K562 (cell line): Measurements from ENCODE around the gene ST6GAL1. TPM values are rescaled to one million over a fixed set of nuclear protein-coding genes. Genes with fewer than 3 reads are reported as not detected.

Experiments used
- ARHGAP35 ChIP-seq: fragments of 450-650 bp; IDR thresholded peaks from 2 replicates; pipeline ENCODE4 v1.6.1; 2018; ENCODE audit not compliant: partially characterized antibody
- CBFA2T3 ChIP-seq: fragments of 450-650 bp; IDR thresholded peaks from 2 replicates; pipeline ENCODE4 v1.6.1; 2017
- CHD1 ChIP-seq: fragments of 200-600 bp; sonication (generic); IDR thresholded peaks from one replicate; pipeline ENCODE4 v1.6.1; 2012; ENCODE audit warnings: mild to moderate bottlenecking, moderate library complexity, low read length, inconsistent platforms
- ETV5 ChIP-seq: sonication (generic); formaldehyde crosslinking; IDR thresholded peaks from 2 replicates; pipeline ENCODE4 v1.4.0; 2020; ENCODE audit warnings: low read depth, mild to moderate bottlenecking, missing genetic modification reagents
- FUS ChIP-seq: fragments of 200-400 bp; formaldehyde crosslinking; optimal IDR thresholded peaks from 2 replicates; pipeline ENCODE3; 2017; ENCODE audit warnings: low read depth, low read length
- HDAC1 ChIP-seq, 2 experiments: fragments of 450-650 bp; IDR thresholded peaks; 2 replicates each; pipeline ENCODE4 v1.6.1; 2016 to 2017; ENCODE audit warnings: inconsistent platforms in 1 of 2, mild to moderate bottlenecking in 1 of 2, moderate library complexity in 1 of 2
- HDAC3 ChIP-seq: fragments of 450-650 bp; IDR thresholded peaks from 2 replicates; pipeline ENCODE4 v1.6.1; 2018; ENCODE audit warnings: borderline replicate concordance, mild to moderate bottlenecking, moderate library complexity; ENCODE audit not compliant: partially characterized antibody
- HMGN3 ChIP-seq: IDR thresholded peaks from 2 replicates; pipeline ENCODE4 v1.6.1; 2011; ENCODE audit warnings: borderline replicate concordance, low read depth, mild to moderate bottlenecking, mixed read lengths, low read length; ENCODE audit not compliant: insufficient read length; ENCODE audit errors: extremely low read depth
- MAFG ChIP-seq: fragments of 450-650 bp; conservative IDR thresholded peaks from 2 replicates; pipeline ENCODE4 v1.6.1; 2016; ENCODE audit warnings: missing genetic modification characterization, missing compliant biosample characterization
- MTF1 ChIP-seq: fragments of 250-450 bp; sonication (Bioruptor Pico); IDR thresholded peaks from 2 replicates; pipeline ENCODE4 v1.9.0; 2021; ENCODE audit warnings: moderate library complexity, mild to moderate bottlenecking, inconsistent platforms, borderline replicate concordance
- SMARCC2 ChIP-seq: fragments of 450-650 bp; IDR thresholded peaks from 2 replicates; pipeline ENCODE4 v1.6.1; 2017; ENCODE audit warnings: antibody characterized with exemption, moderate library complexity, mild to moderate bottlenecking, low read depth
- WHSC1 ChIP-seq: IDR thresholded peaks from one replicate; pipeline ENCODE4 v1.6.1; 2012; ENCODE audit warnings: low read length, control low read depth, inconsistent platforms
- ZEB2 ChIP-seq: fragments of 450-650 bp; IDR thresholded peaks from 2 replicates; pipeline ENCODE4 v1.6.1; 2016
- polyA plus RNA-seq, 8 experiments: library from polyadenylated mRNA; depleted of rRNA in 4 of 8; stranded (reverse) in 5 of 8; unstranded in 3 of 8; fragments of >200 nt; fragmentation: Nextera tagmentation in 2 of 8; fragmentation: Illumina TruSeq in 1 of 8; extraction: Ambion mirVana in 2 of 8; extraction: Trizol in 1 of 8; gene quantifications; 2 replicates each; pipeline versions ENCODE4 v1.2.1 to v1.2.3, GENCODE V29; 2011 to 2014; ENCODE audit warnings: inconsistent platforms in 1 of 8, missing spikeins in 1 of 8
- total RNA-seq, 7 experiments: library from RNA; depleted of rRNA in 6 of 7; stranded (reverse); fragments of >200 nt in 6 of 7; fragmentation: Illumina TruSeq in 2 of 7; extraction: Trizol in 2 of 7; gene quantifications; 2 replicates each; pipeline versions ENCODE4 v1.2.1 to v1.2.3, GENCODE V29; 2011 to 2021; ENCODE audit warnings: low replicate concordance in 1 of 7
- TF ChIP-seq, protein P1 (sequence below): sonication (generic); formaldehyde crosslinking; IDR thresholded peaks from 2 replicates; pipeline ENCODE4 v1.8.0; 2022; ENCODE audit warnings: missing genetic modification reagents, mild to moderate bottlenecking, moderate library complexity, borderline replicate concordance
- TF ChIP-seq, protein P2 (sequence below): fragments of 150-350 bp; IDR thresholded peaks from 2 replicates; pipeline ENCODE4 v1.6.1; 2014; ENCODE audit warnings: low read depth, mild to moderate bottlenecking, low read length, borderline replicate concordance
- TF ChIP-seq, protein P3 (sequence below): fragments of 450-650 bp; IDR thresholded peaks from 2 replicates; pipeline ENCODE4 v1.6.1; 2017; ENCODE audit warnings: antibody characterized with exemption, mild to moderate bottlenecking
- TF ChIP-seq, protein P4 (sequence below), 2 experiments: IDR thresholded peaks; 2 replicates each; pipeline ENCODE4 v1.6.1; 2011; ENCODE audit warnings: borderline replicate concordance in 1 of 2, control low read depth in 1 of 2, low read depth in 1 of 2, low read length in 1 of 2, mild to moderate bottlenecking in 1 of 2, mixed read lengths in 1 of 2, moderate library complexity in 1 of 2; ENCODE audit not compliant: insufficient read depth in 1 of 2, insufficient read length in 1 of 2, poor library complexity in 1 of 2, severe bottlenecking in 1 of 2; ENCODE audit errors: extremely low read depth in 1 of 2

The ST6GAL1 gene
- total and polyA plus RNA-seq, 9 of the 15 experiments (the other 6 are each of a cell fraction or from before 2014, with no cell fraction given), result 31.9 to 145 (median 71.0) TPM

DNA sequence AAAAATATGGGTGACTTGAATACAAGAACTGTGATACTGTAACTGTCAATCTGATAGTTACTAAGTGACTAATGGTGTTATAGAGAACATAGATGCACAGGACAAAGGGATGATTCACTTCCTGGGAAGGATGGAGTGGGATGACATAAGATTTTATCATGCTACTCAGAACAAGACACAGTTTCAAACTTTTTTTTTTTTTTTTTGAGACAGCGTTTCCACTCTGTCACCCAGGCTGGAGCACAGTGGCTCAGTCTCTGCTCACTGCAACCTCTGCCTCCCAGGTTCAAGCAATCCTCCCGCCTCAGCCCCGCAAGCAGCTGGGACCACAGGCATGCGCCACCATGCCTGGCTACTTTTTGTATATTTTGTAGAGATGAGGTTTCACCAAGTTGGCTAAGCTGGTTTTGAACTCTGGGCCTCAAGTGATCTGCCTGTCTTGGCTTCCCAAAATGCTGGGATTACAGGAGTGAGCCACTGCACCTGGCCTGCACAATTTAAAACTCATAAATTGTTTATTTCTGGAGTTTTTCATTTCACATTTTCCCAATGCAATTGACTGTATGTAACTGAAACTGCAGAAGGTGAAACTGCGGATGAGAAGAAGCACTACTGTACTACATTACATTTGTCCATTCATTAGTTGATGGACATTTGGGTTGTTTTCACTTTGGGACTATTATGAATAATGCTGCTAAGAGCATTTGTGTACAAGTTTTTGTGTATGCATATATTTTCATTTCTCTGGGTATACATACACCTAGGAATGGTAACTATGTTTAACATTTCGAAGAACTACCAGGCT, 47.2 kb upstream of the ST6GAL1 start (continued):
- TF ChIP-seq, protein P1, sequence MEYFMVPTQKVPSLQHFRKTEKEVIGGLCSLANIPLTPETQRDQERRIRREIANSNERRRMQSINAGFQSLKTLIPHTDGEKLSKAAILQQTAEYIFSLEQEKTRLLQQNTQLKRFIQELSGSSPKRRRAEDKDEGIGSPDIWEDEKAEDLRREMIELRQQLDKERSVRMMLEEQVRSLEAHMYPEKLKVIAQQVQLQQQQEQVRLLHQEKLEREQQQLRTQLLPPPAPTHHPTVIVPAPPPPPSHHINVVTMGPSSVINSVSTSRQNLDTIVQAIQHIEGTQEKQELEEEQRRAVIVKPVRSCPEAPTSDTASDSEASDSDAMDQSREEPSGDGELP, result peak; percentile 70
- no peak for TF ChIP-seq HMGN3
- TF ChIP-seq, protein P2, sequence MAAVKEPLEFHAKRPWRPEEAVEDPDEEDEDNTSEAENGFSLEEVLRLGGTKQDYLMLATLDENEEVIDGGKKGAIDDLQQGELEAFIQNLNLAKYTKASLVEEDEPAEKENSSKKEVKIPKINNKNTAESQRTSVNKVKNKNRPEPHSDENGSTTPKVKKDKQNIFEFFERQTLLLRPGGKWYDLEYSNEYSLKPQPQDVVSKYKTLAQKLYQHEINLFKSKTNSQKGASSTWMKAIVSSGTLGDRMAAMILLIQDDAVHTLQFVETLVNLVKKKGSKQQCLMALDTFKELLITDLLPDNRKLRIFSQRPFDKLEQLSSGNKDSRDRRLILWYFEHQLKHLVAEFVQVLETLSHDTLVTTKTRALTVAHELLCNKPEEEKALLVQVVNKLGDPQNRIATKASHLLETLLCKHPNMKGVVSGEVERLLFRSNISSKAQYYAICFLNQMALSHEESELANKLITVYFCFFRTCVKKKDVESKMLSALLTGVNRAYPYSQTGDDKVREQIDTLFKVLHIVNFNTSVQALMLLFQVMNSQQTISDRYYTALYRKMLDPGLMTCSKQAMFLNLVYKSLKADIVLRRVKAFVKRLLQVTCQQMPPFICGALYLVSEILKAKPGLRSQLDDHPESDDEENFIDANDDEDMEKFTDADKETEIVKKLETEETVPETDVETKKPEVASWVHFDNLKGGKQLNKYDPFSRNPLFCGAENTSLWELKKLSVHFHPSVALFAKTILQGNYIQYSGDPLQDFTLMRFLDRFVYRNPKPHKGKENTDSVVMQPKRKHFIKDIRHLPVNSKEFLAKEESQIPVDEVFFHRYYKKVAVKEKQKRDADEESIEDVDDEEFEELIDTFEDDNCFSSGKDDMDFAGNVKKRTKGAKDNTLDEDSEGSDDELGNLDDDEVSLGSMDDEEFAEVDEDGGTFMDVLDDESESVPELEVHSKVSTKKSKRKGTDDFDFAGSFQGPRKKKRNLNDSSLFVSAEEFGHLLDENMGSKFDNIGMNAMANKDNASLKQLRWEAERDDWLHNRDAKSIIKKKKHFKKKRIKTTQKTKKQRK, result no peak
- no peak for TF ChIP-seq WHSC1
- peak; percentile 55; the same call in 1 of the 2 replicates for TF ChIP-seq SMARCC2
- TF ChIP-seq HDAC3, result peak; percentile 19
- TF ChIP-seq FUS, result no peak
- TF ChIP-seq MAFG (tag), result peak; percentile 52
- TF ChIP-seq, protein P3, sequence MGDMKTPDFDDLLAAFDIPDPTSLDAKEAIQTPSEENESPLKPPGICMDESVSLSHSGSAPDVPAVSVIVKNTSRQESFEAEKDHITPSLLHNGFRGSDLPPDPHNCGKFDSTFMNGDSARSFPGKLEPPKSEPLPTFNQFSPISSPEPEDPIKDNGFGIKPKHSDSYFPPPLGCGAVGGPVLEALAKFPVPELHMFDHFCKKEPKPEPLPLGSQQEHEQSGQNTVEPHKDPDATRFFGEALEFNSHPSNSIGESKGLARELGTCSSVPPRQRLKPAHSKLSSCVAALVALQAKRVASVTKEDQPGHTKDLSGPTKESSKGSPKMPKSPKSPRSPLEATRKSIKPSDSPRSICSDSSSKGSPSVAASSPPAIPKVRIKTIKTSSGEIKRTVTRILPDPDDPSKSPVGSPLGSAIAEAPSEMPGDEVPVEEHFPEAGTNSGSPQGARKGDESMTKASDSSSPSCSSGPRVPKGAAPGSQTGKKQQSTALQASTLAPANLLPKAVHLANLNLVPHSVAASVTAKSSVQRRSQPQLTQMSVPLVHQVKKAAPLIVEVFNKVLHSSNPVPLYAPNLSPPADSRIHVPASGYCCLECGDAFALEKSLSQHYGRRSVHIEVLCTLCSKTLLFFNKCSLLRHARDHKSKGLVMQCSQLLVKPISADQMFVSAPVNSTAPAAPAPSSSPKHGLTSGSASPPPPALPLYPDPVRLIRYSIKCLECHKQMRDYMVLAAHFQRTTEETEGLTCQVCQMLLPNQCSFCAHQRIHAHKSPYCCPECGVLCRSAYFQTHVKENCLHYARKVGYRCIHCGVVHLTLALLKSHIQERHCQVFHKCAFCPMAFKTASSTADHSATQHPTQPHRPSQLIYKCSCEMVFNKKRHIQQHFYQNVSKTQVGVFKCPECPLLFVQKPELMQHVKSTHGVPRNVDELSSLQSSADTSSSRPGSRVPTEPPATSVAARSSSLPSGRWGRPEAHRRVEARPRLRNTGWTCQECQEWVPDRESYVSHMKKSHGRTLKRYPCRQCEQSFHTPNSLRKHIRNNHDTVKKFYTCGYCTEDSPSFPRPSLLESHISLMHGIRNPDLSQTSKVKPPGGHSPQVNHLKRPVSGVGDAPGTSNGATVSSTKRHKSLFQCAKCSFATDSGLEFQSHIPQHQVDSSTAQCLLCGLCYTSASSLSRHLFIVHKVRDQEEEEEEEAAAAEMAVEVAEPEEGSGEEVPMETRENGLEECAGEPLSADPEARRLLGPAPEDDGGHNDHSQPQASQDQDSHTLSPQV, result peak; percentile 75
- TF ChIP-seq ETV5 (CRISPR knock-in tag), result peak; percentile 62; the same call in 1 of the 2 replicates
- TF ChIP-seq HDAC1 (IDR thresholded peaks at IDR 0.05), result peak in 1 of 2 experiments; percentile 66; a peak in 1 of 4 replicates
- no peak for TF ChIP-seq MTF1
- no peak for TF ChIP-seq CHD1
- TF ChIP-seq CBFA2T3, result peak; percentile 57
- no peak for TF ChIP-seq ARHGAP35
- TF ChIP-seq, protein P4, sequence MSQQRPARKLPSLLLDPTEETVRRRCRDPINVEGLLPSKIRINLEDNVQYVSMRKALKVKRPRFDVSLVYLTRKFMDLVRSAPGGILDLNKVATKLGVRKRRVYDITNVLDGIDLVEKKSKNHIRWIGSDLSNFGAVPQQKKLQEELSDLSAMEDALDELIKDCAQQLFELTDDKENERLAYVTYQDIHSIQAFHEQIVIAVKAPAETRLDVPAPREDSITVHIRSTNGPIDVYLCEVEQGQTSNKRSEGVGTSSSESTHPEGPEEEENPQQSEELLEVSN (IDR thresholded peaks at IDR 0.05; ENCODE audit: borderline replicate concordance in 1 of 2, extremely low read depth in 1 of 2, insufficient read depth in 1 of 2, insufficient read length in 1 of 2, low read depth in 1 of 2, low read length in 1 of 2, poor library complexity in 1 of 2, severe bottlenecking in 1 of 2), result peak in 1 of 2 experiments; percentile 36
- TF ChIP-seq ZEB2, result peak; percentile 76; the same call in 1 of the 2 replicates
